GM19351 (cell line): Measurements from ENCODE around the gene CDC27.
A peak's percentile ranks its signal among the peaks of the same experiment; 100 is the strongest.
"Not testable (repeated sequence)": the region's sequence is repeated elsewhere in the genome, so short reads cannot be mapped to it uniquely, and the experiment has no call there.

Source experiments
- ATAC-seq: cut with Tn5 transposase; IDR thresholded peaks from one replicate; pipeline ENCODE4 v1.9.1; 2021; ENCODE audit warnings: mild to moderate bottlenecking, moderate library complexity; ENCODE audit not compliant: unreplicated experiment

The CDC27 gene

GRCh38 chr17:47162013-47162622, 27.0 kb downstream of the CDC27 start:
- no peak for ATAC-seq

GRCh38 chr17:47159315-47159714, 29.8 kb downstream of the CDC27 start:
- no peak for ATAC-seq

GRCh38 chr17:47145351-47145750, 43.7 kb downstream of the CDC27 start:
- ATAC-seq: no peak

- no peak for ATAC-seq
Measured at GRCh38 chr17:47135235-47135634, 53.9 kb downstream of the CDC27 start.

GRCh38 chr17:47134354-47134753, 54.7 kb downstream of the CDC27 start:
- not testable (repeated sequence) for ATAC-seq

- ATAC-seq: no peak
Measured at GRCh38 chr17:47131761-47132160, 57.3 kb downstream of the CDC27 start.

GRCh38 chr17:47126835-47127234, 62.3 kb downstream of the CDC27 start:
- not testable (repeated sequence) for ATAC-seq

- ATAC-seq: not testable (repeated sequence)
Measured at GRCh38 chr17:47123262-47123661, 65.8 kb downstream of the CDC27 start.

- no peak for ATAC-seq
Measured at GRCh38 chr17:47120521-47121095, 68.5 kb downstream of the CDC27 start.

GRCh38 chr17:47119746-47120520, 69.2 kb downstream of the CDC27 start:
- ATAC-seq: no peak

GRCh38 chr17:47117386-47117785, 71.7 kb downstream of the CDC27 start:
- no peak for ATAC-seq

- no peak for ATAC-seq
Measured at GRCh38 chr17:47106130-47106529, 83.0 kb downstream of the CDC27 start.

GRCh38 chr17:47105246-47105645, 83.8 kb downstream of the CDC27 start:
- not testable (repeated sequence) for ATAC-seq

GRCh38 chr17:47102914-47103313, 86.2 kb downstream of the CDC27 start:
- ATAC-seq: no peak

- peak; percentile 98 for ATAC-seq
Measured at GRCh38 chr17:47099987-47100711, 88.9 kb downstream of the CDC27 start.

GRCh38 chr17:47099451-47099986, 89.6 kb downstream of the CDC27 start:
- peak; percentile 10 for ATAC-seq

GRCh38 chr17:47096343-47096742, 92.8 kb downstream of the CDC27 start:
- ATAC-seq: no peak

- ATAC-seq: no peak
Measured at GRCh38 chr17:47095268-47095667, 93.8 kb downstream of the CDC27 start.

- no peak for ATAC-seq
Measured at GRCh38 chr17:47087093-47087492, 102.0 kb downstream of the CDC27 start.

- ATAC-seq: no peak
Measured at GRCh38 chr17:47085736-47086135, 103.4 kb downstream of the CDC27 start.

GRCh38 chr17:47078801-47079200, 110.3 kb downstream of the CDC27 start:
- no peak for ATAC-seq
